Loucy (cell line): ENCODE results near the gene LRIG1.

Experiments
- H2AFZ ChIP-seq: fragments of 200-600 bp; sonication (generic); 2 replicates; pipeline ENCODE4 v1.6.0; 2016; ENCODE audit warnings: antibody characterized with exemption, mild to moderate bottlenecking, low read length, moderate library complexity
- H3F3A ChIP-seq: fragments of 200-600 bp; 2 replicates; pipeline ENCODE4 v1.6.0; 2016; ENCODE audit warnings: antibody characterized with exemption, low read depth, mild to moderate bottlenecking
- H3K27me3 ChIP-seq: fragments of 200-600 bp; sonication (generic); 2 replicates; pipeline ENCODE4 v1.6.1; 2014; ENCODE audit warnings: low read length, mild to moderate bottlenecking; ENCODE audit not compliant: insufficient read depth, poor library complexity, severe bottlenecking
- H3K36me3 ChIP-seq: fragments of 200-600 bp; sonication (generic); 2 replicates; pipeline ENCODE4 v1.6.1; 2016; ENCODE audit warnings: low read length; ENCODE audit not compliant: insufficient read depth
- H3K4me1 ChIP-seq: fragments of 200-600 bp; sonication (generic); 2 replicates; pipeline ENCODE4 v1.5.1; 2014; ENCODE audit warnings: low read length, mild to moderate bottlenecking; ENCODE audit not compliant: insufficient read depth, poor library complexity, severe bottlenecking
- H3K4me2 ChIP-seq: fragments of 200-600 bp; sonication (generic); 2 replicates; pipeline ENCODE4 v1.6.0; 2014; ENCODE audit warnings: antibody characterized with exemption, low read length, low read depth, mild to moderate bottlenecking; ENCODE audit not compliant: poor library complexity, severe bottlenecking
- H3K4me3 ChIP-seq: fragments of 200-600 bp; sonication (generic); 2 replicates; pipeline ENCODE4 v1.5.1; 2014; ENCODE audit warnings: low read length, mild to moderate bottlenecking, mixed read lengths; ENCODE audit not compliant: poor library complexity, severe bottlenecking
- H3K79me2 ChIP-seq: fragments of 200-600 bp; sonication (generic); 2 replicates; pipeline ENCODE4 v1.6.1; 2014; ENCODE audit warnings: low read length; ENCODE audit not compliant: insufficient read depth
- H3K9ac ChIP-seq: fragments of 200-600 bp; sonication (generic); 2 replicates; pipeline ENCODE4 v1.6.0; 2014; ENCODE audit warnings: mild to moderate bottlenecking, low read depth, low read length, moderate library complexity; ENCODE audit not compliant: poor library complexity, severe bottlenecking
- H3K9me2 ChIP-seq: fragments of 200-600 bp; sonication (generic); replicated peaks from 2 replicates; pipeline ENCODE4 v1.6.1; 2016; ENCODE audit warnings: low read depth, low read length, mixed read lengths
- H3K9me3 ChIP-seq: fragments of 200-600 bp; sonication (generic); 2 replicates; pipeline ENCODE4 v1.6.1; 2014; ENCODE audit warnings: mild to moderate bottlenecking, antibody characterized with exemption, low read length, low read depth; ENCODE audit not compliant: insufficient read depth
- H4K20me1 ChIP-seq: fragments of 200-600 bp; sonication (generic); 2 replicates; pipeline ENCODE4 v1.6.0; 2014; ENCODE audit warnings: antibody characterized with exemption, low read length, mild to moderate bottlenecking; ENCODE audit not compliant: insufficient read depth, poor library complexity, severe bottlenecking
- EZH2phosphoT487 ChIP-seq: fragments of 200-600 bp; IDR thresholded peaks from 2 replicates; pipeline ENCODE4 v1.6.1; 2018; ENCODE audit warnings: antibody characterized with exemption, mild to moderate bottlenecking, moderate library complexity, borderline replicate concordance
- TF ChIP-seq, protein P1 (sequence below): fragments of 200-600 bp; sonication (generic); conservative IDR thresholded peaks from 2 replicates; pipeline ENCODE4 v1.5.1; 2014; ENCODE audit warnings: mild to moderate bottlenecking, antibody characterized with exemption, low read length

Gene LRIG1

DNA sequence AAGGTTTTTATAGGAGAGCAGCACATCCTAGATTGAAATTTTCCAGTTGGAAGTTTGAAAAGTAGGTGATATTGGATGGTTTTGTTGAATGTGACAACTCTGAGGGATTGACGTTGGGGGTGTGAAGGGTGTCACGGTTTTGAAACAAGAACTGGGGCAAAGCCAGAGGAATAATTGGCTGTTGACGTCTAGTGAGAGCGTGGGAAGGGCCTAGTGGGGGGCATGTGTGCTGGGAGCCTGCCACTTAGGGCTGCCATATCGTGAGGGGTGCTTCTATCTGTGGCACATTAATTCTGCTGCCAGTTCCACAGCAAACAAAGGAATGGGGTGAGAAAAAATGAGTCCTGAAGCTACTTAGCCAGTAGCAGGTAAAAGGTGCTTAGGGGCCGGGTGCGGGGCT is 129.4 kb downstream of the LRIG1 start:
- no peak overlapping the region for H2AFZ ChIP-seq
- no peaks in the 10 kb centered on the region for H3F3A ChIP-seq
- H3K9ac ChIP-seq = no peak overlapping the region
- no peaks in the 10 kb centered on the region for H4K20me1 ChIP-seq
- H3K27me3 ChIP-seq = no peaks in the 10 kb centered on the region
- H3K4me3 ChIP-seq = no peak overlapping the region
- H3K79me2 ChIP-seq = no peaks in the 10 kb centered on the region
- no peaks in the 10 kb centered on the region for H3K9me3 ChIP-seq
- peaks cover 10% of the 10 kb centered on the region; the same call in 1 of the 2 replicates for H3K36me3 ChIP-seq
- TF ChIP-seq EZH2phosphoT487 = no peak
- TF ChIP-seq, protein P1, sequence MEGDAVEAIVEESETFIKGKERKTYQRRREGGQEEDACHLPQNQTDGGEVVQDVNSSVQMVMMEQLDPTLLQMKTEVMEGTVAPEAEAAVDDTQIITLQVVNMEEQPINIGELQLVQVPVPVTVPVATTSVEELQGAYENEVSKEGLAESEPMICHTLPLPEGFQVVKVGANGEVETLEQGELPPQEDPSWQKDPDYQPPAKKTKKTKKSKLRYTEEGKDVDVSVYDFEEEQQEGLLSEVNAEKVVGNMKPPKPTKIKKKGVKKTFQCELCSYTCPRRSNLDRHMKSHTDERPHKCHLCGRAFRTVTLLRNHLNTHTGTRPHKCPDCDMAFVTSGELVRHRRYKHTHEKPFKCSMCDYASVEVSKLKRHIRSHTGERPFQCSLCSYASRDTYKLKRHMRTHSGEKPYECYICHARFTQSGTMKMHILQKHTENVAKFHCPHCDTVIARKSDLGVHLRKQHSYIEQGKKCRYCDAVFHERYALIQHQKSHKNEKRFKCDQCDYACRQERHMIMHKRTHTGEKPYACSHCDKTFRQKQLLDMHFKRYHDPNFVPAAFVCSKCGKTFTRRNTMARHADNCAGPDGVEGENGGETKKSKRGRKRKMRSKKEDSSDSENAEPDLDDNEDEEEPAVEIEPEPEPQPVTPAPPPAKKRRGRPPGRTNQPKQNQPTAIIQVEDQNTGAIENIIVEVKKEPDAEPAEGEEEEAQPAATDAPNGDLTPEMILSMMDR = no peak
- no peaks in the 10 kb centered on the region for H3K9me2 ChIP-seq
- H3K4me1 ChIP-seq = peaks cover 47% of the 10 kb centered on the region
- H3K4me2 ChIP-seq = no peak overlapping the region

DNA sequence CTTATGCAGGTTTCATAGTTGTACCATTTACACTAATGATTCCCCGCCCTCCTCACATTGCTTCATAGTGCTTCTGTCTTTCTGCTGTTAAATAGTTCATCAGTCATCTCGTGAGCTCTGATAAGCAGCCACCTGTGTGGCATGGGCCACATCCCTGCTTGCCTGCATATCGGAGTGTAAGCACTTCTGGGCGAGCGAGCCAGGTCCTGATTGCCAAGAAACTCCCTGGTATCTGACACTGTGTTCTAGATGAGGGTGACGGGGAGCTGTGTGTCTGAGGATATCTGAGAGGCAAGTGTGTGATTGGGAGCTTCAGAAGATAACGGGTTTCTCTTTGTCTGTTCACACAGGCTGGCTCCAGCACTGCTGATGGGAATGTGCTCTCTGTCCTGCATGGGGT is 130.6 kb downstream of the LRIG1 start:
- Histone ChIP-seq H3K79me2 (no peaks in the 10 kb centered on the region), H3F3A (no peaks in the 10 kb centered on the region), H2AFZ (no peak overlapping the region), H3K9ac (no peak overlapping the region), H3K4me3 (no peak overlapping the region), H3K27me3 (no peaks in the 10 kb centered on the region), H3K36me3 (no peaks in the 10 kb centered on the region; the same call in 1 of the 2 replicates), H3K9me3 (no peaks in the 10 kb centered on the region), H3K4me1 (peaks cover 55% of the 10 kb centered on the region), H4K20me1 (no peaks in the 10 kb centered on the region), H3K4me2 (no peak overlapping the region), H3K9me2 (no peaks in the 10 kb centered on the region)
- TF ChIP-seq, protein P1 = no peak
- TF ChIP-seq EZH2phosphoT487 = no peak

DNA sequence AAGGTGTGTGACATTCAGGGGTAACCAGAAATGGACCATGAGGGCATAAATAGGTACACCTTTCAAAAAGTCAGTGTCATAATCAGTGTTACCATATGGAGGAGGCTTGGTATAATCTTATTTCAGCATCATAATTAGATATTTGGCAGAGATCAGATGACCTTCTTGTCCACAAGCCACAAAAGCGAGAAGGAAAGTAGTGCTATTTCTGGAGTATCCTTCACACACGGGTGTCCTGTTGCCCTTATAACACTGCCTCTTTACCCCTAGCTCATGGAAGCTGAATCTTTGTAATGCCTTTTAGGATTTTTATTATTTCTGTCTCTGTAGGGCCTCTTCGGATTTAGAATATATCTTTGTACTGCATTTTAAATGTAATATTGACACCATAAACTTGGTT is 132.8 kb downstream of the LRIG1 start:
- Histone ChIP-seq H3K36me3 (no peaks in the 10 kb centered on the region; the same call in 1 of the 2 replicates), H2AFZ (no peak overlapping the region), H3K79me2 (no peaks in the 10 kb centered on the region), H3K9me3 (no peaks in the 10 kb centered on the region), H3K4me1 (peaks cover 62% of the 10 kb centered on the region), H3F3A (no peaks in the 10 kb centered on the region), H3K9ac (no peak overlapping the region), H3K4me2 (no peak overlapping the region), H3K27me3 (no peaks in the 10 kb centered on the region), H4K20me1 (no peaks in the 10 kb centered on the region), H3K4me3 (no peak overlapping the region), H3K9me2 (no peaks in the 10 kb centered on the region)
- TF ChIP-seq, protein P1 = no peak
- TF ChIP-seq EZH2phosphoT487 = no peak
